ENCODE measurements around the gene APEH.
"Not testable (repeated sequence)": the region's sequence is repeated elsewhere in the genome, so short reads cannot be mapped to it uniquely, and the experiment has no call there.

Gene APEH

DNA sequence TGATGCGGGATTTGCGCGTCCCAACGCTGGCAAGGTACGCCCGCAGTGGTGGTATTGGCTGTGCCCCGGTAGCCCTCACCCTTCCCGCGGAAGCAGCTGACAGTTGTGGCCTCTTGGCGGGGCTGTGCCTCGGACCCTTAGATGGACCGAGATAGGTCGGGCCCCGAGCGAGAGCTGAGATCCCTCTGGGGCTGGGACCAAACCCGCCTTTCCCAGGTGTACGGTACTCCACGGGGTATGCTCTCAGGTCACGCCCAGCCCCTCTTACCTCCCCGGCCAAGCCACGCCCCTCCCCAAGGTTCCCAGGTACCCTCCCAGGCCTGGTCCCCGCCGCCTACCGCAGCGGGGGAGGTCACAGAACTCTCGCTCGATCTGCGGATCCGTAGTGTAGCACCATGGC is 12.2 kb downstream of the APEH start:
- Histone ChIP-seq H4K8ac (ENCODE audit: low read depth, low read length) (peak overlapping the region; percentile 58), H3K4me2 (ENCODE audit: low read length) (peak overlapping the region; percentile 91), H3K36me3 (ENCODE audit: control insufficient read depth in 1 of 2, insufficient read depth in 2 of 2, low read length in 2 of 2) (peaks cover 30 to 31% of the 10 kb centered on the region in 2 experiments), H3K4me1 (ENCODE audit: control insufficient read depth in 1 of 2, insufficient read depth in 2 of 2, low read length in 2 of 2) (peaks cover 3 to 18% of the 10 kb centered on the region in 2 experiments), H3K9ac (ENCODE audit: low read length) (peak overlapping the region; percentile 85), H3K4me3 (ENCODE audit: low read depth, low read length) (peak overlapping the region; percentile 64)
- H3K14ac ChIP-seq (ENCODE audit: low read length); H3K9me3 ChIP-seq (ENCODE audit: insufficient read depth, low read depth, low read length); H4K12ac ChIP-seq (ENCODE audit: low read depth, low read length); H3K18ac ChIP-seq (ENCODE audit: low read length); H4K91ac ChIP-seq (ENCODE audit: low read depth, low read length); H3K79me1 ChIP-seq (ENCODE audit: low read length); H2BK120ac ChIP-seq (ENCODE audit: insufficient read depth, low read length, poor library complexity); H3K4ac ChIP-seq (ENCODE audit: low read depth, low read length); H2AK5ac ChIP-seq (ENCODE audit: low read length); H2BK5ac ChIP-seq (ENCODE audit: low read depth, low read length, poor library complexity); H2BK12ac ChIP-seq (ENCODE audit: low read length); H3K23ac ChIP-seq (ENCODE audit: low read length); H3K27me3 ChIP-seq (ENCODE audit: insufficient read depth, low read length); H3K79me2 ChIP-seq (ENCODE audit: control insufficient read depth, insufficient read depth, low read length, poor library complexity); H3K27ac ChIP-seq (ENCODE audit: low read depth, low read length); H2AFZ ChIP-seq (ENCODE audit: insufficient read depth, low read length, poor library complexity): not testable (repeated sequence)
- peak; percentile 52 to 56 for DNase-seq
- WGBS (ENCODE audit: extremely low coverage, insufficient coverage, insufficient read length): no CpG with 5 or more reads among the region's 29 CpGs

- Histone ChIP-seq H4K91ac (ENCODE audit: low read depth, low read length) (peak overlapping the region; percentile 54), H2AFZ (ENCODE audit: insufficient read depth, low read length, poor library complexity) (peak overlapping the region; percentile 61), H2BK5ac (ENCODE audit: low read depth, low read length, poor library complexity) (peak overlapping the region; percentile 17), H4K8ac (ENCODE audit: low read depth, low read length) (peak overlapping the region; percentile 92), H4K12ac (ENCODE audit: low read depth, low read length) (peak overlapping the region; percentile 65), H3K18ac (ENCODE audit: low read length) (peak overlapping the region; percentile 52), H2BK120ac (ENCODE audit: insufficient read depth, low read length, poor library complexity) (peak overlapping the region; percentile 35), H3K14ac (ENCODE audit: low read length) (peak overlapping the region; percentile 81), H2BK12ac (ENCODE audit: low read length) (peak overlapping the region; percentile 56), H3K4me1 (ENCODE audit: control insufficient read depth in 1 of 2, insufficient read depth in 2 of 2, low read length in 2 of 2) (peaks cover 3 to 18% of the 10 kb centered on the region in 2 experiments), H3K36me3 (ENCODE audit: control insufficient read depth in 1 of 2, insufficient read depth in 2 of 2, low read length in 2 of 2) (peaks cover 25 to 26% of the 10 kb centered on the region in 2 experiments), H3K4me2 (ENCODE audit: low read length) (peak overlapping the region; percentile 91), H3K4me3 (ENCODE audit: low read depth, low read length) (peak overlapping the region; percentile 68), H3K9ac (ENCODE audit: low read length) (peak overlapping the region; percentile 69)
- not testable (repeated sequence) for H3K23ac ChIP-seq (ENCODE audit: low read length); H3K79me1 ChIP-seq (ENCODE audit: low read length); H3K9me3 ChIP-seq (ENCODE audit: insufficient read depth, low read depth, low read length); H2AK5ac ChIP-seq (ENCODE audit: low read length); H3K79me2 ChIP-seq (ENCODE audit: control insufficient read depth, insufficient read depth, low read length, poor library complexity); H3K27me3 ChIP-seq (ENCODE audit: insufficient read depth, low read length); H3K4ac ChIP-seq (ENCODE audit: low read depth, low read length); H3K27ac ChIP-seq (ENCODE audit: low read depth, low read length)
- no CpG with 5 or more reads among the region's 44 CpGs for WGBS (ENCODE audit: extremely low coverage, insufficient coverage, insufficient read length)
- DNase-seq: peak; percentile 84 to 90
These were observed 12.7 kb downstream of the APEH start for GRCh38 chr3:49686769-49687423.

GRCh38 chr3:49687424-49687795 is 13.3 kb downstream of the APEH start:
- not testable (repeated sequence) for H3K79me2 ChIP-seq (ENCODE audit: control insufficient read depth, insufficient read depth, low read length, poor library complexity)

DNA sequence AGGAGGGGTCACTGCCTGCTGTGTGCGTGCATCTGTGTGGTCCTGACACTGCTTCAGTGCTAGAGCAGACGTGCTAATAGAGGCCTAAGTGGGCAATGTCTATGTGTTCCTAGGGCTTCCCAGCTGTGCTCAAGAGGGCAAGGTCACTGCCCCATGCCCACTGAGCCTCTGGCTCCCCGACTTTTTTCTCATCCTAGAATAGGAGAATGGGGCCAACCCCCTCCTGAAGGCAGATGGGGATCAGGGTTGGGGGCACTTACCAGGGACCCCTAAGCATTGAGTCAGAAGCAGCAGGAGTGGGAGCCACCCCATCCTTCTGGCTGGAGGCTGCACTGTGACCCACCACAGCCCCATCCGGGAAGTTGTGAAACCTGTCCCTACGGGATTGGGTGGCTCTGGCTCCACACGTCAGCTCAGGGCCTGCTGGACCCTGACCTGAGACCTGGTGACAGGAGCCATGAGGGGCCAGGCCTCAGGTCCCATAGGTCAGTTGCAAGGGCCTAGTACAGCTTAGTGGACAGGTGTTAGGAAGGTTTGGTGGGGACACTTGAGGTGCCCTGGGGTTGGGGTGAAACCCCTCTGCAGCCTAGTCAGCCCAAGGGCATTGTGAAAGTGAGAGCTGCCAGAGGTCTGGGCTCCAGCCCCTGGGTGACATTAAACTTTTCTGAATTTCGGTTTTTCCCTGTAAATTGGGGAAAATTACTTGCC is 14.3 kb downstream of the APEH start:
- not testable (repeated sequence) for H3K4me3 ChIP-seq (ENCODE audit: low read depth, low read length); H3K18ac ChIP-seq (ENCODE audit: low read length); H3K27me3 ChIP-seq (ENCODE audit: insufficient read depth, low read length); H2AK5ac ChIP-seq (ENCODE audit: low read length); H3K27ac ChIP-seq (ENCODE audit: low read depth, low read length); DNase-seq; H3K4ac ChIP-seq (ENCODE audit: low read depth, low read length); H2AFZ ChIP-seq (ENCODE audit: insufficient read depth, low read length, poor library complexity); H3K79me2 ChIP-seq (ENCODE audit: control insufficient read depth, insufficient read depth, low read length, poor library complexity); H2BK5ac ChIP-seq (ENCODE audit: low read depth, low read length, poor library complexity); H3K23ac ChIP-seq (ENCODE audit: low read length); H3K14ac ChIP-seq (ENCODE audit: low read length); H2BK12ac ChIP-seq (ENCODE audit: low read length); H3K9ac ChIP-seq (ENCODE audit: low read length); H3K36me3 ChIP-seq (ENCODE audit: control insufficient read depth in 1 of 2, insufficient read depth in 2 of 2, low read length in 2 of 2); H3K9me3 ChIP-seq (ENCODE audit: insufficient read depth, low read depth, low read length); H3K79me1 ChIP-seq (ENCODE audit: low read length); H2BK120ac ChIP-seq (ENCODE audit: insufficient read depth, low read length, poor library complexity)
- Histone ChIP-seq H4K91ac (ENCODE audit: low read depth, low read length) (peak overlapping the region; percentile 30), H3K4me1 (ENCODE audit: control insufficient read depth in 1 of 2, insufficient read depth in 2 of 2, low read length in 2 of 2) (peaks cover 3 to 18% of the 10 kb centered on the region in 2 experiments), H3K4me2 (ENCODE audit: low read length) (peak overlapping the region; percentile 99), H4K8ac (ENCODE audit: low read depth, low read length) (peak overlapping the region; percentile 94), H4K12ac (ENCODE audit: low read depth, low read length) (peak overlapping the region; percentile 78)
- WGBS (ENCODE audit: extremely low coverage, insufficient coverage, insufficient read length): no CpG with 5 or more reads among the region's 7 CpGs

More at GRCh38 chr3:49687424-49687795, 13.3 kb downstream of the APEH start:
- not testable (repeated sequence) for H4K91ac ChIP-seq (ENCODE audit: low read depth, low read length); H3K9ac ChIP-seq (ENCODE audit: low read length); H4K8ac ChIP-seq (ENCODE audit: low read depth, low read length); H3K27me3 ChIP-seq (ENCODE audit: insufficient read depth, low read length); H3K27ac ChIP-seq (ENCODE audit: low read depth, low read length); H3K9me3 ChIP-seq (ENCODE audit: insufficient read depth, low read depth, low read length); H2AFZ ChIP-seq (ENCODE audit: insufficient read depth, low read length, poor library complexity); H3K79me1 ChIP-seq (ENCODE audit: low read length); H3K23ac ChIP-seq (ENCODE audit: low read length); H3K4ac ChIP-seq (ENCODE audit: low read depth, low read length); H4K12ac ChIP-seq (ENCODE audit: low read depth, low read length); H2AK5ac ChIP-seq (ENCODE audit: low read length); H2BK12ac ChIP-seq (ENCODE audit: low read length); H2BK5ac ChIP-seq (ENCODE audit: low read depth, low read length, poor library complexity); H3K4me3 ChIP-seq (ENCODE audit: low read depth, low read length); DNase-seq; H3K18ac ChIP-seq (ENCODE audit: low read length); H3K14ac ChIP-seq (ENCODE audit: low read length); H2BK120ac ChIP-seq (ENCODE audit: insufficient read depth, low read length, poor library complexity)
- WGBS (ENCODE audit: extremely low coverage, insufficient coverage, insufficient read length): no CpG with 5 or more reads among the region's 12 CpGs
- Histone ChIP-seq H3K4me2 (ENCODE audit: low read length) (peak overlapping the region; percentile 91), H3K36me3 (ENCODE audit: control insufficient read depth in 1 of 2, insufficient read depth in 2 of 2, low read length in 2 of 2) (peaks cover 20% of the 10 kb centered on the region in 2 experiments), H3K4me1 (ENCODE audit: control insufficient read depth in 1 of 2, insufficient read depth in 2 of 2, low read length in 2 of 2) (peaks cover 3 to 18% of the 10 kb centered on the region in 2 experiments)
